Prostate gland (tissue), 2 donors: ENCODE results near the gene FBXL16. TPM values are rescaled to one million over a fixed set of nuclear protein-coding genes. Genes with fewer than 3 reads are reported as not detected.

Experiments used
- DNase-seq: peaks from one replicate; pipeline ENCODE4 v3.0.0-alpha.2; 2019; ENCODE audit warnings: low spot score
- H3K27ac ChIP-seq, 2 donors: fragments of 200-600 bp; sonication (generic); 2 replicates each; pipeline ENCODE4 v1.5.1; 2017 to 2019
- H3K27me3 ChIP-seq: fragments of 200-600 bp; sonication (generic); replicated peaks from 2 replicates; pipeline ENCODE4 v1.5.1; 2019; ENCODE audit not compliant: insufficient read depth
- H3K36me3 ChIP-seq, 2 donors: fragments of 200-600 bp; sonication (generic); 1 replicate in 1 of 2; 2 replicates in 1 of 2; pipeline versions ENCODE4 v1.5.1 to v1.8.1; 2017 to 2019
- H3K4me1 ChIP-seq: fragments of 200-600 bp; sonication (generic); replicated peaks from 2 replicates; pipeline ENCODE4 v1.5.1; 2019
- H3K4me3 ChIP-seq, 2 donors: fragments of 200-600 bp; sonication (generic); 2 replicates each; pipeline ENCODE4 v1.5.1; 2017 to 2019
- H3K9me3 ChIP-seq: fragments of 200-600 bp; sonication (generic); 2 replicates; pipeline ENCODE4 v1.5.1; 2017
- CTCF ChIP-seq, 4 experiments: fragments of 200-600 bp in 2 of 4; fragments of 450-650 bp in 2 of 4; sonication (generic) in 2 of 4; IDR thresholded peaks; 1 replicate in 3 of 4; 2 replicates in 1 of 4; pipeline ENCODE4 v1.5.1; 2016 to 2019; ENCODE audit warnings: antibody characterized with exemption in 4 of 4, mild to moderate bottlenecking in 2 of 4, moderate library complexity in 2 of 4
- POLR2A ChIP-seq: fragments of 450-650 bp; IDR thresholded peaks from one replicate; pipeline ENCODE4 v1.6.1; 2016; ENCODE audit warnings: antibody characterized with exemption, mild to moderate bottlenecking
- POLR2AphosphoS5 ChIP-seq: sonication (generic); formaldehyde crosslinking; IDR thresholded peaks from one replicate; pipeline ENCODE4 v1.6.1; 2017; ENCODE audit warnings: antibody characterized with exemption
- WGBS: methylation state at CpG from one replicate; pipeline ENCODE4 v1.1.5; 2018; 5-methylcytosine and 5-hydroxymethylcytosine counted together
- intact Hi-C: fragments of 100-400 bp; cut with DNase I; formaldehyde crosslinking; loops from one replicate; pipeline ENCODE4 v1.14.2; 2022
- total RNA-seq, 2 donors: library from RNA; depleted of rRNA; stranded (reverse); fragments of >200 nt; gene quantifications; one replicate each; pipeline ENCODE4 v1.1.0, GENCODE V29; 2016

FBXL16 gene
- total RNA-seq, 2 donors from 2014 or later: 6.1 to 9.1 TPM

GRCh38 chr16:672851-673250 lies 32.8 kb downstream of the FBXL16 start:
- Histone ChIP-seq H3K27ac (no peak overlapping the region), H3K9me3 (no peaks in the 10 kb centered on the region), H3K4me1 (peaks cover 7% of the 10 kb centered on the region), H3K4me3 (no peak overlapping the region), H3K27me3 (no peaks in the 10 kb centered on the region), H3K36me3 (peaks cover 17 to 37% of the 10 kb centered on the region in 2 donors)
- WGBS: 90% methylated on average over 21 of the region's 21 CpGs
- intact Hi-C loops: no loop called here
- TF ChIP-seq POLR2AphosphoS5: no peak
- no peak for TF ChIP-seq POLR2A
- no peak for TF ChIP-seq CTCF (IDR thresholded peaks at IDR 0.05)
- DNase-seq: no peak

GRCh38 chr16:672371-672770 lies 33.2 kb downstream of the FBXL16 start:
- Histone ChIP-seq H3K36me3 (peaks cover 17 to 37% of the 10 kb centered on the region in 2 donors), H3K9me3 (no peaks in the 10 kb centered on the region), H3K4me3 (no peak overlapping the region), H3K27ac (no peak overlapping the region), H3K27me3 (no peaks in the 10 kb centered on the region), H3K4me1 (peaks cover 7% of the 10 kb centered on the region)
- intact Hi-C loops: no loop called here
- WGBS: 89% methylated on average over 16 of the region's 19 CpGs
- no peak for DNase-seq
- TF ChIP-seq POLR2AphosphoS5 (no peak), POLR2A (no peak), CTCF (IDR thresholded peaks at IDR 0.05) (no peak)

- H3K4me1 ChIP-seq: peaks cover 7% of the 10 kb centered on the region
Measured at GRCh38 chr16:671353-672131, 34.1 kb downstream of the FBXL16 start.

GRCh38 chr16:670485-671352 lies 34.9 kb downstream of the FBXL16 start:
- intact Hi-C loops: no loop called here
- DNase-seq: no peak
- H3K4me3 ChIP-seq: no peak overlapping the region
- H3K9me3 ChIP-seq: no peaks in the 10 kb centered on the region
- H3K27me3 ChIP-seq: no peaks in the 10 kb centered on the region
- H3K36me3 ChIP-seq: peaks cover 17 to 37% of the 10 kb centered on the region in 2 donors
- TF ChIP-seq POLR2A (no peak), CTCF (IDR thresholded peaks at IDR 0.05) (no peak), POLR2AphosphoS5 (no peak)
- H3K27ac ChIP-seq: no peak overlapping the region
- H3K4me1 ChIP-seq: peaks cover 7% of the 10 kb centered on the region
- 91% methylated on average over 50 of the region's 52 CpGs for WGBS

More at GRCh38 chr16:671353-672131, 34.1 kb downstream of the FBXL16 start:
- no peak overlapping the region for H3K27ac ChIP-seq
- H3K36me3 ChIP-seq: peaks cover 17 to 37% of the 10 kb centered on the region in 2 donors
- TF ChIP-seq POLR2A (no peak), POLR2AphosphoS5 (no peak), CTCF (IDR thresholded peaks at IDR 0.05) (no peak)
- H3K4me3 ChIP-seq: no peak overlapping the region
- DNase-seq: no peak
- H3K27me3 ChIP-seq: no peaks in the 10 kb centered on the region
- intact Hi-C loops: no loop called here
- WGBS: 81% methylated on average over 35 of the region's 40 CpGs
- no peaks in the 10 kb centered on the region for H3K9me3 ChIP-seq
